Measurements from ENCODE around the gene TBX22. TPM values are rescaled to one million over a fixed set of nuclear protein-coding genes. Genes with fewer than 3 reads are reported as not detected.

Gene TBX22
- total and polyA plus RNA-seq, 4 donors, result not detected

- no peak overlapping the region for H3K27ac ChIP-seq (ENCODE audit: low read depth in 1 of 2, low read length in 2 of 2)
- DNase-seq (ENCODE audit: low spot score), result no peak
- no peaks in the 10 kb centered on the region for H3K9me3 ChIP-seq (ENCODE audit: control insufficient read depth in 4 of 4, low read length in 3 of 4)
- no peak overlapping the region for H3K9ac ChIP-seq (ENCODE audit: low read depth in 1 of 2, low read length in 2 of 2)
- no peaks in the 10 kb centered on the region for H3K36me3 ChIP-seq (ENCODE audit: control insufficient read depth in 4 of 4, insufficient read depth in 3 of 4, low read depth in 1 of 4, low read length in 3 of 4)
- WGBS, result 69% methylated on average over 10 of the region's 10 CpGs
- TF ChIP-seq ZBTB33 (IDR thresholded peaks at IDR 0.05) (no peak), NR2F2 (IDR thresholded peaks at IDR 0.05) (no peak), FOXA1 (IDR thresholded peaks at IDR 0.05) (no peak), CTCF (IDR thresholded peaks at IDR 0.05; ENCODE audit: low read depth, low read length, missing input control) (no peak), REST (IDR thresholded peaks at IDR 0.05) (no peak), HNF4G (IDR thresholded peaks at IDR 0.05) (no peak), TAF1 (conservative IDR thresholded peaks at IDR 0.05) (no peak), RXRA (IDR thresholded peaks at IDR 0.05) (no peak)
- no peak overlapping the region for H3K4me3 ChIP-seq (ENCODE audit: low read depth in 1 of 3, low read length in 3 of 3)
- no peaks in the 10 kb centered on the region for H3K4me1 ChIP-seq (ENCODE audit: control insufficient read depth in 4 of 4, insufficient read depth in 4 of 4, low read length in 3 of 4)
- H3K27me3 ChIP-seq (ENCODE audit: control insufficient read depth in 4 of 4, insufficient read depth in 4 of 4, low read length in 3 of 4), result peaks cover 0 to 4% (median 0%) of the 10 kb centered on the region in 4 donors
Observed at GRCh38 chrX:80011522-80011921, 3.0 kb upstream of the TBX22 start.

- no peak overlapping the region for H3K9ac ChIP-seq (ENCODE audit: low read depth in 1 of 2, low read length in 2 of 2)
- H3K27ac ChIP-seq (ENCODE audit: low read depth in 1 of 2, low read length in 2 of 2), result no peak overlapping the region
- TF ChIP-seq CTCF (IDR thresholded peaks at IDR 0.05; ENCODE audit: low read depth, low read length, missing input control), result no peak
- no peak for TF ChIP-seq GABPA (IDR thresholded peaks at IDR 0.05 in 1 of 2, conservative IDR thresholded peaks at IDR 0.05 in 1 of 2)
- no peak for TF ChIP-seq FOXA1 (IDR thresholded peaks at IDR 0.05)
- TF ChIP-seq ZBTB33 (IDR thresholded peaks at IDR 0.05), result no peak
- no peak for TF ChIP-seq TAF1 (conservative IDR thresholded peaks at IDR 0.05)
- no peak for TF ChIP-seq JUND (IDR thresholded peaks at IDR 0.05)
- no peak for TF ChIP-seq YY1 (IDR thresholded peaks at IDR 0.05)
- TF ChIP-seq HNF4A (conservative IDR thresholded peaks at IDR 0.05), result no peak
- no peak for TF ChIP-seq RAD21 (IDR thresholded peaks at IDR 0.05)
- no peak for TF ChIP-seq HNF4G (IDR thresholded peaks at IDR 0.05)
- no peak for TF ChIP-seq RXRA (IDR thresholded peaks at IDR 0.05)
- H3K4me1 ChIP-seq (ENCODE audit: control insufficient read depth in 4 of 4, insufficient read depth in 4 of 4, low read length in 3 of 4), result no peaks in the 10 kb centered on the region
- H3K27me3 ChIP-seq (ENCODE audit: control insufficient read depth in 4 of 4, insufficient read depth in 4 of 4, low read length in 3 of 4), result peaks cover 0 to 3% (median 0%) of the 10 kb centered on the region in 4 donors
- H3K9me3 ChIP-seq (ENCODE audit: control insufficient read depth in 4 of 4, low read length in 3 of 4), result no peaks in the 10 kb centered on the region
- no peak overlapping the region for H3K4me3 ChIP-seq (ENCODE audit: low read depth in 1 of 3, low read length in 3 of 3)
- H3K36me3 ChIP-seq (ENCODE audit: control insufficient read depth in 4 of 4, insufficient read depth in 3 of 4, low read depth in 1 of 4, low read length in 3 of 4), result no peaks in the 10 kb centered on the region
- no peak for DNase-seq (ENCODE audit: low spot score)
- 62% methylated on average over 3 of the region's 3 CpGs for WGBS
Observed at GRCh38 chrX:80016182-80016581, 1.6 kb downstream of the TBX22 start.
